ENCODE measurements around the gene MEGF10. TPM values are rescaled to one million over a fixed set of nuclear protein-coding genes. Genes with fewer than 3 reads are reported as not detected.

Gene MEGF10
- total RNA-seq, 1 donor: 1.3 TPM

- no peak for TF ChIP-seq CTCF (IDR thresholded peaks at IDR 0.05; ENCODE audit: insufficient read depth, low read depth, low read length)
- DNase-seq (ENCODE audit: low read depth): no peak
- H3K4me3 ChIP-seq (ENCODE audit: low read depth, low read length): no peak overlapping the region
These were observed 47.9 kb downstream of the MEGF10 start for GRCh38 chr5:127338501-127338900.

- DNase-seq (ENCODE audit: low read depth): no peak
- TF ChIP-seq CTCF (IDR thresholded peaks at IDR 0.05; ENCODE audit: insufficient read depth, low read depth, low read length): no peak
- no peak overlapping the region for H3K4me3 ChIP-seq (ENCODE audit: low read depth, low read length)
These were observed 50.0 kb downstream of the MEGF10 start for GRCh38 chr5:127340606-127341005.

- H3K4me3 ChIP-seq (ENCODE audit: low read depth, low read length): no peak overlapping the region
- TF ChIP-seq CTCF (IDR thresholded peaks at IDR 0.05; ENCODE audit: insufficient read depth, low read depth, low read length): no peak
- DNase-seq (ENCODE audit: low read depth): no peak
These were observed 51.8 kb downstream of the MEGF10 start for GRCh38 chr5:127342364-127342763.

GRCh38 chr5:127343313-127343712, 52.7 kb downstream of the MEGF10 start:
- no peak overlapping the region for H3K4me3 ChIP-seq (ENCODE audit: low read depth, low read length)
- TF ChIP-seq CTCF (IDR thresholded peaks at IDR 0.05; ENCODE audit: insufficient read depth, low read depth, low read length): no peak
- DNase-seq (ENCODE audit: low read depth): no peak

- TF ChIP-seq CTCF (IDR thresholded peaks at IDR 0.05; ENCODE audit: insufficient read depth, low read depth, low read length): no peak
- no peak overlapping the region for H3K4me3 ChIP-seq (ENCODE audit: low read depth, low read length)
- DNase-seq (ENCODE audit: low read depth): no peak
These were observed 53.3 kb downstream of the MEGF10 start for GRCh38 chr5:127343866-127344265.

- H3K4me3 ChIP-seq (ENCODE audit: low read depth, low read length): no peak overlapping the region
- no peak for DNase-seq (ENCODE audit: low read depth)
- TF ChIP-seq CTCF (IDR thresholded peaks at IDR 0.05; ENCODE audit: insufficient read depth, low read depth, low read length): no peak
These were observed 54.3 kb downstream of the MEGF10 start for GRCh38 chr5:127344931-127345330.

- H3K4me3 ChIP-seq (ENCODE audit: low read depth, low read length): no peak overlapping the region
- DNase-seq (ENCODE audit: low read depth): no peak
- TF ChIP-seq CTCF (IDR thresholded peaks at IDR 0.05; ENCODE audit: insufficient read depth, low read depth, low read length): no peak
These were observed 60.8 kb downstream of the MEGF10 start for GRCh38 chr5:127351418-127351817.
